Lower lobe of right lung (tissue), 2 donors: ENCODE data around the gene PRPF38A. TPM values are rescaled to one million over a fixed set of nuclear protein-coding genes. Genes with fewer than 3 reads are reported as not detected.
A peak's percentile ranks its signal among the peaks of the same experiment; 100 is the strongest.

Experiments used
- ATAC-seq, 2 donors: fragments of 200-7000 bp; cut with Tn5 transposase; one replicate each; pipeline ENCODE4 v1.9.1; 2020 to 2022; ENCODE audit warnings: mild to moderate bottlenecking in 2 of 2, moderate library complexity in 2 of 2
- DNase-seq: peaks from one replicate; pipeline ENCODE4 v3.0.0-alpha.2; 2020
- H3K27ac ChIP-seq: fragments of 200-600 bp; one replicate; pipeline ENCODE4 v1.8.0; 2022
- H3K27me3 ChIP-seq: fragments of 200-600 bp; one replicate; pipeline ENCODE4 v1.8.0; 2022; ENCODE audit warnings: low read depth
- H3K36me3 ChIP-seq: fragments of 200-600 bp; one replicate; pipeline ENCODE4 v1.8.0; 2022; ENCODE audit warnings: mild to moderate bottlenecking
- H3K4me1 ChIP-seq: fragments of 200-600 bp; one replicate; pipeline ENCODE4 v1.8.0; 2022
- H3K4me3 ChIP-seq: fragments of 200-600 bp; one replicate; pipeline ENCODE4 v1.8.0; 2022; ENCODE audit warnings: mild to moderate bottlenecking
- H3K9me3 ChIP-seq: fragments of 200-600 bp; one replicate; pipeline ENCODE4 v1.8.0; 2022
- intact Hi-C: fragments of 100-400 bp; cut with DNase I; formaldehyde crosslinking; loops from one replicate; pipeline ENCODE4 v1.11.0; 2022
- total RNA-seq: library from RNA; stranded (reverse); fragmentation: NEBNext Ultra II Directional; extraction: Animal tissue kit (Norgen Biotek cat#: 25700); gene quantifications from one replicate; pipeline ENCODE4 v1.2.1, GENCODE V29; 2021
- TF ChIP-seq, protein P1 (sequence below): fragments of 200-600 bp; IDR thresholded peaks from one replicate; pipeline ENCODE4 v1.8.0; 2022; ENCODE audit warnings: antibody characterized with exemption, mild to moderate bottlenecking
- donor health status: DM: no; HTN: yes; CAD: no; lungs with severe emphysema.

PRPF38A gene
- total RNA-seq, 1 donor from 2014 or later = 34.7 TPM

DNA sequence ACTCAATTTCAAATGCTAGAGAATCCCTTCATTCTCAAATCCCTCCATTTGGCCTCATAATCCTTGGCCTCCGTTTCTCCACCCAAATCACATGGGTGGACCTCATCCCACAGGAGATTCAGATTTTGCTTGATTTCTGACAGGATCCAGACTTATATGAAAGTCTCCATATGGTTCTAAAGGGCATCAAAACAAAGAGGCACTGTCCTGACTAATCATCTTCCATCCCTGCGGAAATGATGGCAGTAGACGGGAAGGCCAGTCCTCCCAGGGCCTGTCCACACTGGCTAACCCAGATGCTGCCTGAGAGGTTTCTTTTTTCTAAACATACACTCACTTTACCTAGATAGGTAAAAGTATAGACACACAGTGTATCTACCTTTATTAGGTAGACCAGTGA is 19.0 kb upstream of the PRPF38A start:
- DNase-seq (no peak), ATAC-seq (no peak)
- no peaks in the 10 kb centered on the region for H3K36me3 ChIP-seq
- TF ChIP-seq, protein P1, sequence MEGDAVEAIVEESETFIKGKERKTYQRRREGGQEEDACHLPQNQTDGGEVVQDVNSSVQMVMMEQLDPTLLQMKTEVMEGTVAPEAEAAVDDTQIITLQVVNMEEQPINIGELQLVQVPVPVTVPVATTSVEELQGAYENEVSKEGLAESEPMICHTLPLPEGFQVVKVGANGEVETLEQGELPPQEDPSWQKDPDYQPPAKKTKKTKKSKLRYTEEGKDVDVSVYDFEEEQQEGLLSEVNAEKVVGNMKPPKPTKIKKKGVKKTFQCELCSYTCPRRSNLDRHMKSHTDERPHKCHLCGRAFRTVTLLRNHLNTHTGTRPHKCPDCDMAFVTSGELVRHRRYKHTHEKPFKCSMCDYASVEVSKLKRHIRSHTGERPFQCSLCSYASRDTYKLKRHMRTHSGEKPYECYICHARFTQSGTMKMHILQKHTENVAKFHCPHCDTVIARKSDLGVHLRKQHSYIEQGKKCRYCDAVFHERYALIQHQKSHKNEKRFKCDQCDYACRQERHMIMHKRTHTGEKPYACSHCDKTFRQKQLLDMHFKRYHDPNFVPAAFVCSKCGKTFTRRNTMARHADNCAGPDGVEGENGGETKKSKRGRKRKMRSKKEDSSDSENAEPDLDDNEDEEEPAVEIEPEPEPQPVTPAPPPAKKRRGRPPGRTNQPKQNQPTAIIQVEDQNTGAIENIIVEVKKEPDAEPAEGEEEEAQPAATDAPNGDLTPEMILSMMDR = no peak
- no peak overlapping the region for H3K4me3 ChIP-seq
- H3K9me3 ChIP-seq = no peaks in the 10 kb centered on the region
- intact Hi-C loops = no loop called here
- H3K27ac ChIP-seq = no peak overlapping the region
- H3K27me3 ChIP-seq = no peaks in the 10 kb centered on the region
- no peaks in the 10 kb centered on the region for H3K4me1 ChIP-seq

DNA sequence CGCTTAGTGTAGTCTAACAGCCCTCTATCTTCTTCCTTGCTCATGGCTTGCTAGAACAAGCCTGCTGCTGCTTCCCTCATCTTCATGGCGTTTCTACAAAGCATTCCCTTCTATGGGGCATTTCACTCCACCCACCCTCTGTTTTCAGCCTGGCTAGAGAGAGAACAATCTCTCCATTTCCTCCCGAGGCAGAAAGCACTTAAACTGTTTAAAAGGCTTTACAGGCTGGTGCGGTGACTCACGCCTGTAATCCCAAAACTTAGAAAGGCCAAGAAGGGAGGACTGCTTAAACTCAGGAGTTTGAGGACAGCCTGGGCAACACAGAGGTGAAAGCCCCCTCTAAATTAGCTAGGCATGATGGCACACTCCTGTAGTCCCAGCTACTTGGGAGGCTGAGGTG is 17.9 kb upstream of the PRPF38A start:
- Histone ChIP-seq H3K27ac (no peak overlapping the region), H3K36me3 (no peaks in the 10 kb centered on the region), H3K27me3 (no peaks in the 10 kb centered on the region), H3K9me3 (no peaks in the 10 kb centered on the region), H3K4me3 (no peak overlapping the region), H3K4me1 (no peaks in the 10 kb centered on the region)
- DNase-seq (no peak), ATAC-seq (no peak)
- TF ChIP-seq, protein P1 = no peak
- intact Hi-C loops = no loop called here

DNA sequence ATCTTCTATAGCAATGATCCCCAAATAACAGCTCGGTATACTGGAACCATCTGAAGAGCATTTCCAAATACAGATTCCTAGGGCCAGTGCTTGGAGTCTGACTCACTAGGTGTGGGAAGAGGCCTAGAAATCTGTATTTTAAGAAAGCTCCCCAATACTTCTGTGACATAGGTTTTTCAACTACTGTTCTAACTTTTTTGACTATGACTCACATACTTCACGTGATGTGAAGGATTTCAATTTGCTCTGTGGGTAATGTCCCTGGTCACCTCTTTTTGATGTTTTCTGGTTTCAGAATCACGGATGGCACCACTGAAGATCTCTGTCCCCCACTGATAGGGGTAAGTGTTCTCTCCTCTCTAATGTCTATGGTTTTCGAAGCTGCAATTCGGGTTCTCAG is 11.2 kb upstream of the PRPF38A start:
- intact Hi-C loops = no loop called here
- no peak for DNase-seq
- Histone ChIP-seq H3K27me3 (no peaks in the 10 kb centered on the region), H3K27ac (no peak overlapping the region), H3K4me1 (no peaks in the 10 kb centered on the region), H3K9me3 (no peaks in the 10 kb centered on the region), H3K36me3 (no peaks in the 10 kb centered on the region), H3K4me3 (no peak overlapping the region)
- no peak for ATAC-seq
- TF ChIP-seq, protein P1 = no peak

DNA sequence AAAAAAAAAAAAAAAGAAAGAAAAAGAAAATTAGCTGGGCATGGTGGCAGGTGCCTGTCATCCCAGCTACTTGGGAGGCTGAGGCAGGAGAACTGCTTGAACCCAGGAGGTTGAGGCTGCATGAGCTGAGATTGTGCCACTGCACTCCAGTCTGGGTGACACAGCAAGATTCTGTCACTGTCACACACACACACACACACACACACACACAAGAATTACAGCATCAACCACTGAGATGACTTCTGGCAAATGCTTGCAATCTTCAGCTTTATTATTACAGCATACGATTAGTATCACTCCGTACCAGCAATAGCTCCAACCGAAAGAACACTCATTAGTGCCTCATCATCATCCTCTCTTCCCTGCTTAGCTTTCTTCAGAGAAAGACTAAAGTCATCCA is 4.8 kb upstream of the PRPF38A start:
- DNase-seq = no peak
- no peak overlapping the region for H3K4me3 ChIP-seq
- ATAC-seq = no peak
- no peak overlapping the region for H3K27ac ChIP-seq
- TF ChIP-seq, protein P1 = no peak
- H3K27me3 ChIP-seq = no peaks in the 10 kb centered on the region
- H3K9me3 ChIP-seq = no peaks in the 10 kb centered on the region
- intact Hi-C loops = no loop called here
- H3K4me1 ChIP-seq = peaks cover 9% of the 10 kb centered on the region
- H3K36me3 ChIP-seq = no peaks in the 10 kb centered on the region

DNA sequence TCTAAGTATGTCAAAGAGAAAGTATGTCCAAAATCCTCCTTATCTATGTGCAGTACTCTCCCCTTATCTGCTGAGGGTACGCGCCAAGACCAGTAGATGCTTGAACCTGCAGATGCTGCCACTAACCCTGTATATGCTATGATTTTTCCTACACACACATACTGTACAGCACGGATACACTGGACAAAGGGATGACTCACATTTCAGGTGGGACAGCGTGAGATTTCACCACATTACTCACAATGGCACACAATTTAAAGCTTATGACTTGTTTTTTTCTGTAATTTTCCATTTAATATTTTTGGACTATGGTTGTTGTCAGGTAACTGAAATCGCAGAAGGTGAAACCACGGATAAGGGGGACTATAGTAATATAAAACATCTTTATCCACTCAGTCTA is 4.3 kb upstream of the PRPF38A start:
- DNase-seq (no peak), ATAC-seq (no peak)
- H3K9me3 ChIP-seq = no peaks in the 10 kb centered on the region
- H3K36me3 ChIP-seq = no peaks in the 10 kb centered on the region
- intact Hi-C loops = no loop called here
- no peak overlapping the region for H3K4me3 ChIP-seq
- H3K27ac ChIP-seq = no peak overlapping the region
- H3K4me1 ChIP-seq = peaks cover 11% of the 10 kb centered on the region
- TF ChIP-seq, protein P1 = no peak
- H3K27me3 ChIP-seq = no peaks in the 10 kb centered on the region

DNA sequence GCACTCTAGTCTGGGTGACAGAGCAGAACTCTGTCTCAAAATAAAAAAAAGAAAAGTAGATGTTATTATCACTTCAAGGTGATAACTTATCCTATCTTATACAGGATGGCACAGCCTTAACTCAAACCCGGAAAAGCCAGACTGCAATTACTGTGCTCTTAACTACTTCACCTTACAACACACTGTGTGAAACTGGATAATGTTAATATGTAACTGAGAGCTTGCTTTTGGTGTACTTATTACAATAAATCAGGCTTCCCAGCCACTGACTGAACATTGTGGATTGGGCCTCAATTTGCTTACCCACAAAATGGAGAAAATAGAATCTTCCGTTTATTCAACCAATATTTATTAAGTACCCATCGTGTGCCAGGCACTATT is 1.6 kb upstream of the PRPF38A start:
- Histone ChIP-seq H3K36me3 (peaks cover 13% of the 10 kb centered on the region), H3K27me3 (no peaks in the 10 kb centered on the region), H3K9me3 (no peaks in the 10 kb centered on the region), H3K27ac (no peak overlapping the region), H3K4me1 (peaks cover 25% of the 10 kb centered on the region), H3K4me3 (peak overlapping the region; percentile 86)
- TF ChIP-seq, protein P1 = no peak
- intact Hi-C loops = no loop called here
- ATAC-seq = no peak
- no peak for DNase-seq
